Urothelium cell line (cell line): Measurements from ENCODE around the gene ATF7.
A peak's percentile ranks its signal among the peaks of the same experiment; 100 is the strongest.
"Not testable (repeated sequence)": the region's sequence is repeated elsewhere in the genome, so short reads cannot be mapped to it uniquely, and the experiment has no call there.

Experiments
- DNase-seq: peaks from one replicate; pipeline ENCODE4 v3.0.0; 2011; ENCODE audit warnings: low spot score, mixed read lengths
- FAIRE-seq: peaks from 2 replicates; lab custom pipeline; 2011; peaks lifted over from hg19 to GRCh38; lab: Jason Lieb, UNC

ATF7 gene

GRCh38 chr12:53631721-53632120 lies 5.5 kb upstream of the ATF7 start:
- no peak for DNase-seq
- no peak for FAIRE-seq

- FAIRE-seq (no peak), DNase-seq (no peak)
Observed at GRCh38 chr12:53627919-53628318, 1.7 kb upstream of the ATF7 start.

GRCh38 chr12:53626702-53627169 lies 554 bp upstream of the ATF7 start:
- no peak for FAIRE-seq
- peak; percentile 13 for DNase-seq

GRCh38 chr12:53625373-53625945 lies 723 bp downstream of the ATF7 start:
- no peak for FAIRE-seq
- no peak for DNase-seq

- DNase-seq (no peak), FAIRE-seq (no peak)
Observed at GRCh38 chr12:53624956-53625355, 1.2 kb downstream of the ATF7 start.

DNA sequence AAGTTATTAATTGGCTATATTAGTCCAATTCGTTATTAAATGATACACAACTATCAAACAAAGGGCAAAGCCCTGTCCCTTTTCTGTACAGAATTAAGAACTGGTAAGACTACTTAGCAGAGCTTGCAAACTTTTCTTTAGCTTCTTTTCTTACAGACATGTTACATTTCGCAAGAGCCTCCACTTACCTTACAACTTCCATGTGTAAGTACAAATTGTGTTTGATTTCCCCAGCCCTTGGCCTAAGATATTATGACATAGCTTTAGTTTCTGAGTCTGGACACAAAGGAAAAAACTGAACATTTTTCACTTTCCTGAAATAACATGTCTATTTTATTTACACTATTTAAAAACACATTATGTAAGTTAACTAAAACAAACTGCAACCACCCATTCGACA lies 1.7 kb downstream of the ATF7 start:
- FAIRE-seq (no peak), DNase-seq (no peak)

DNA sequence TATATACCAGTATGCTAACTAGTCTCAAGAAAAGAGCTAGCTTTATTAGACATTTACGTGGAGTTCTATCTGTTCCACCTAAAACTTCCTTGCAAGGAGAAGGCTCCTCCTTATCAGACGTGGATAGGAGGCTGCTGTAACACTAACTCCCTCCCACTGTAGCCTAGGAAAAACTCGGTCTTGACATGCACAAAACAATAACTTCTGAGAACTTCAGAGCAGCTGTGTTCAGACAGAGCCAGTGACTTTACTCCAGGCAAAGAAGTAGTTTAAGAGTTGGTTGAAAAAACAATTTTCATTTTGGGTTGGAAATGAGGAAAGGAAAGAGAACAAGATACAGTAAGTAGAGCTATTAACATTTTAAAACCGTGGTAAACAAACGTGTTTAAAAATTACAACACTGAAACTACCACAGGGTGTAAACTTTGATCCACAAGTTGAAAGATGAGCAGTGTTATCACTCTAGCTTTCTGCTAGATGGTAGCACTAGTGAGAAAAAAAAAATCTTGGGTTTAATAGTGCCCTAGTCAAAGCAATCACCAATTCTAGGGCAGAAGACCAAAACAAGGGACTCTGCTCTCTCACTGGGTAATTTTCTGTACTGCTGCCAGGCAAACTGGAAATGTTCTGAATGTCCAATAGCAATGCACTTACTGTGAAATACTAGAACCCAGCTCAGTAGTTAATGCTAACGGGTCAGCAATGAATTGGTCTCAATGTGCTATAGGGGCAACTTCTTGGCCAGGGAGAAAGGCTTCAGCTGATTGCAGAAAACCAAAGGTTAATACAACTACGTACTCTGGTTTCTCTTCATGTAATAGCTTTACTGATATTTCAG lies 2.4 kb downstream of the ATF7 start:
- DNase-seq, result no peak
- FAIRE-seq, result no peak

GRCh38 chr12:53622724-53623123 lies 3.5 kb downstream of the ATF7 start:
- FAIRE-seq, result no peak
- no peak for DNase-seq

GRCh38 chr12:53618275-53618674 lies 7.9 kb downstream of the ATF7 start:
- no peak for FAIRE-seq
- no peak for DNase-seq

- DNase-seq (no peak), FAIRE-seq (no peak)
Observed at GRCh38 chr12:53617700-53618099, 8.5 kb downstream of the ATF7 start.

GRCh38 chr12:53616950-53617349 lies 9.2 kb downstream of the ATF7 start:
- DNase-seq (no peak), FAIRE-seq (no peak)

GRCh38 chr12:53613821-53614220 lies 12.4 kb downstream of the ATF7 start:
- FAIRE-seq, result no peak
- no peak for DNase-seq

DNA sequence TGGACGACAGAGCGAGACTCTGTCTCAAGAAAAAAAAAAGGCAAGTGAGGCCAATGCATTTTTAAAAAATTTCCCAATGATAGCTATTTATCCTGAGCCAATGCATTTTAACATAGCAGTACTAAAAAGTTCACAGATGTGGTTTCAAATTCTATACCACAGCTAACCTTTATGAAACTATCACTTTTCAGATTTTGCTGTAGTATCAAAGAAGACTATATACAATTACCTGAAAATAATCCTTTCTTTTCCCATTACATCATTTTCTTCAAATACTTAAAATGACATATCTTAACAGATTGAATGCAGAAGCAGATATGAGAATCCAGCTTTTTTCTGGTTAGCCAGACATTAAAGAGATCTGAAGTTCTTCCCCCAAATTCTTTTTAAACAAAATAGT lies 13.2 kb downstream of the ATF7 start:
- no peak for DNase-seq
- no peak for FAIRE-seq

DNA sequence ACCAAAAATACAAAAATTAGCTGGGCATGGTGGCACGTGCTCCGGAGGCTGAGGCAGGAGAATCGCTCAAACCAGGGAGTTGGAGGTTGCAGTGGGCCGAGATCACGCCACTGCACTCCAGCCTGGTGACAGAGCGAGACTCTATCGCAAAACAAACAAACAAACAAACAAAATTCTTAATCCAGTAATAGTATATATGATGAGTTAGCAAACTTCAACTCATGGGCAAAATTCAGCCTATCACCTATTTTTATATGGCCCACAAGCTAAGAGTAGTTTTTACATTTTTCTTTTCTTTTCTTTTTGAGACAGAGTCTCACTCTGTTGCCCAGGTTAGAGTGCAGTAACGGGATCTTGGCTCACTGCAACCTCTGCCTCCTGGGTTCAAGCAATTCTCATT lies 14.9 kb downstream of the ATF7 start:
- no peak for FAIRE-seq
- DNase-seq, result no peak

GRCh38 chr12:53606688-53607087 lies 19.5 kb downstream of the ATF7 start:
- FAIRE-seq, DNase-seq: not testable (repeated sequence)

DNA sequence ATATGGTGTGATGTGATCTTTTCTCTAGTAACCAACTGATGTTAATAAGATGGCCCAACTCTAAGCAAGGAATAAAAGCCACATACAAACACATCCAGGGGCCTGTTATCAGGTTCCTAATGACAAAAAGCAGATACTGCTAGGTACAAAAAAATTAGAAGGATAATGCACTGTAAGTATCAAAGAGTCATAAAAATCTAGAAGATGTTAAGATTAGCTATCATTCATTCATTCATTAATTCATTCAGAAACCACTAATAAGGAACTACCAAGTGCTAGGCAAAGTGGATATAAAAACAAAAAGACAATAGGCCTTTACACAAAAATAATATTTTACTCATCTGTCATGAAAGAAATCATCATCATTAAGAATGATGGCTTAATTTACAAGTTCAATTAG lies 21.6 kb downstream of the ATF7 start:
- no peak for FAIRE-seq
- DNase-seq, result no peak

DNA sequence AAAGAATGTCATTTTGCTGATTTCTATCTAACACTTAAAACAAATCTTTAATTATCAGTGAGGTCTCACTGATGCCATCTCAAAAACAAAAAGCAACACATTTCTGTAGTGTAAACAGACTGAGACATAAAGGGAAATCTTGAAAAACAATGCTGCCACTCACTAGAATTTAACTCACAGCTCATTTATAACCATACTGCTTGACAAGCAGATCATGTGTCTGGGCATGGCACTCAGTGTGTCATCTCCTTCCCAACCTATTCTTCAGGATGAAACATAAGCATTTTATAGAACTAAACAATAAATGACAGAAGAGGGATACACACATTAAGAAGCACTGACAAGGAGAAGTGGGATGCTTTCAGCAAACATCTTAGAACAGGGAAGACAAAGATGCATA lies 22.4 kb downstream of the ATF7 start:
- no peak for FAIRE-seq
- DNase-seq, result no peak

DNA sequence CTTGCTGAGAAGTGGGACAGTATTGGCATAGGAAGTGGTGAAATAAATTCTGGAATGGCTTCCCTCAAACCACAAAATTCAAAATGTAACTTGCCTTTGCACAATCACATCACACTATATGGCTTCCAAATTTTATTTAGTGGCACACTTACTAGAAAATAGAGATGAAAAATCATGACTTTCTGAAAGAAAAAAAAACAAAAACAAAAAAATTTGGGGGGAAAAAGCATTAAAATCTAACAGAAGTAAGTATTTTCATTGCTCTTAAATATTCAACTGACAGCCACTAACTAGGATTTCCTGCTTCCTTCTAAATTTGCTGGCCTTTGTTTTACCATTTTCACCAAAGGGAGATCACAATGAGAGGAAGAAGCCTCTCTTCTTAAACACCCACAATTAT lies 23.0 kb downstream of the ATF7 start:
- no peak for FAIRE-seq

DNA sequence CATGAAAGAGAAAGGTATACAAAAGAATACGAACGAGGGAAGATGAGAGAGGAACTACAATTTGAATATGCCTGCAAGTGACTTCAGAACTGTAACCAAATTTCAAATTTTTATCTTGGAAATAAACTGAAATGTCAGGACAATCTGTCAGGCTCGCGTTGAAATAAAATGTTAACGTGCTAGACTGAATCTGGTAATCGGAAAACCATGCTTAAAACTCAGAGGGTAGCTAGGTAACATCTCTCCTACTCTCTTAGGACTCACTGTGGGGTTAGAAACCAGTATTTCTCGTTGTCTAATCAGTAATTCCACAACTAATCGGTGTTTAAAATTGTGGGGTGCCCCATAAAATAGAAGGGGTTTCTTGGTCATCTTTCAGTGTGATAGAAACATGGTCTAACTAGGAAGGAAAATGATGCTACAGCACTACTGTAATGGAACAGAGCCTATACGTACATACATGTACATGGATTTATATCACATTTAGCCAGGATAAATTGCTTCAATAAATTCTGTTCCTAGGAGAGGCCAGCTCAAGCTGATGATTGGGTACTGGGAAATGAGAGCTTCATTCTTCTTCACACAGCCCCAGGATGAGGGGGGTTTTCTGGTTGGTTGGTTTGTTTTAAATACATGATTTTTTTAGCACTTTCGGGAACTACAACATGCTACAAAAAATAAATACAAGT lies 23.9 kb downstream of the ATF7 start:
- FAIRE-seq (no peak), DNase-seq (no peak)

More for the DNA sequence above, 23.0 kb downstream of the ATF7 start:
- no peak for DNase-seq

- no peak for FAIRE-seq
- DNase-seq, result no peak
Observed at GRCh38 chr12:53601296-53601847, 24.8 kb downstream of the ATF7 start.

- DNase-seq (no peak), FAIRE-seq (no peak)
Observed at GRCh38 chr12:53600490-53601295, 25.5 kb downstream of the ATF7 start.
